ENCODE results near the gene HHIPL1.

Gene HHIPL1

GRCh38 chr14:99716091-99716849, 71.3 kb downstream of the HHIPL1 start:
- DNase-seq (ENCODE audit: low read depth) = no peak

GRCh38 chr14:99716850-99717681, 72.1 kb downstream of the HHIPL1 start:
- no peak for DNase-seq (ENCODE audit: low read depth)

- no peak for DNase-seq (ENCODE audit: low read depth)
Measured at GRCh38 chr14:99717682-99718013, 72.7 kb downstream of the HHIPL1 start.

GRCh38 chr14:99718031-99718810, 73.3 kb downstream of the HHIPL1 start:
- DNase-seq (ENCODE audit: low read depth) = no peak

GRCh38 chr14:99718811-99719192, 73.9 kb downstream of the HHIPL1 start:
- DNase-seq (ENCODE audit: low read depth) = no peak

- DNase-seq (ENCODE audit: low read depth) = no peak
Measured at GRCh38 chr14:99720941-99721791, 76.2 kb downstream of the HHIPL1 start.

GRCh38 chr14:99721792-99722516, 77.0 kb downstream of the HHIPL1 start:
- DNase-seq (ENCODE audit: low read depth) = no peak

GRCh38 chr14:99722741-99723140, 77.8 kb downstream of the HHIPL1 start:
- DNase-seq (ENCODE audit: low read depth) = no peak

GRCh38 chr14:99724196-99724891, 79.4 kb downstream of the HHIPL1 start:
- no peak for DNase-seq (ENCODE audit: low read depth)

GRCh38 chr14:99724939-99725773, 80.2 kb downstream of the HHIPL1 start:
- no peak for DNase-seq (ENCODE audit: low read depth)

- DNase-seq (ENCODE audit: low read depth) = no peak
Measured at GRCh38 chr14:99725774-99726537, 81.0 kb downstream of the HHIPL1 start.

- no peak for DNase-seq (ENCODE audit: low read depth)
Measured at GRCh38 chr14:99726538-99727095, 81.7 kb downstream of the HHIPL1 start.

- DNase-seq (ENCODE audit: low read depth) = no peak
Measured at GRCh38 chr14:99727096-99727870, 82.4 kb downstream of the HHIPL1 start.

GRCh38 chr14:99728231-99728920, 83.4 kb downstream of the HHIPL1 start:
- no peak for DNase-seq (ENCODE audit: low read depth)

- DNase-seq (ENCODE audit: low read depth) = no peak
Measured at GRCh38 chr14:99728981-99729451, 84.1 kb downstream of the HHIPL1 start.
